ENCODE results near the gene COA4. TPM values are rescaled to one million over a fixed set of nuclear protein-coding genes. Genes with fewer than 3 reads are reported as not detected.

The COA4 gene
- 112 to 146 TPM (median 121 TPM) in 5 replicates for total RNA-seq (2022; extraction: Qiagen RNA extraction)

GRCh38 chr11:73876424-73877310 is at the start of gene COA4, which contains the start of gene PAAF1:
TSS of gene COA4 (minus strand) at chr11:73876846. CDS start at chr11:73873378, 3,468 bp downstream.
TSS of gene PAAF1 (plus strand) at chr11:73876999. CDS start at chr11:73877022, 23 bp downstream.

Other genes with a start within 250 kb of the COA4 start
- gene PLEKHB1, start 230.3 kb downstream of the COA4 start, total RNA-seq (2022; extraction: Qiagen RNA extraction), result 0.61 to 1.6 TPM (median 1.0 TPM) in 5 replicates
- 58.9 to 73.7 TPM (median 70.5 TPM) in 5 replicates for gene RAB6A, start 115.8 kb downstream of the COA4 start, total RNA-seq (2022; extraction: Qiagen RNA extraction)
- 46.0 to 60.4 TPM (median 46.6 TPM) in 5 replicates for gene MRPL48, start 89.0 kb downstream of the COA4 start, total RNA-seq (2022; extraction: Qiagen RNA extraction)
- 9.9 to 13.5 TPM (median 12.4 TPM) in 5 replicates for gene PAAF1, start 153 bp upstream of the COA4 start, total RNA-seq (2022; extraction: Qiagen RNA extraction)
- 0.56 to 0.95 TPM (median 0.78 TPM) in 5 replicates for gene DNAJB13, start 74.2 kb upstream of the COA4 start, total RNA-seq (2022; extraction: Qiagen RNA extraction)
- 83.0 to 92.6 TPM (median 87.9 TPM) in 5 replicates for gene UCP2, start 106.0 kb upstream of the COA4 start, total RNA-seq (2022; extraction: Qiagen RNA extraction)
- gene UCP3, start 132.2 kb upstream of the COA4 start, total RNA-seq (2022; extraction: Qiagen RNA extraction), result 0.68 to 1.7 TPM (median 1.1 TPM) in 5 replicates

Data from A549 treated with dexamethasone at 1 μM for 4 hours (cell line).